Stimulated activated CD4-positive, alpha-beta T cell treated with anti-CD3 and anti-CD28 coated beads, Interleukin-12 subunit alpha, Interleukin-12 subunit beta, amount 100 ng/mL, for 48 hours (primary cell): ENCODE measurements around the gene TEX10.
"Not testable (repeated sequence)": the region's sequence is repeated elsewhere in the genome, so short reads cannot be mapped to it uniquely, and the experiment has no call there.

ENCODE experiments used
- DNase-seq, 3 donors: peaks; one replicate each; pipeline ENCODE4 v3.0.0-alpha.2; 2020; ENCODE audit warnings: low read depth in 2 of 3, low spot score in 1 of 3

Gene TEX10

GRCh38 chr9:100350188-100350587 is 2.6 kb downstream of the TEX10 start:
- DNase-seq, result no peak

GRCh38 chr9:100346836-100347235 is 5.9 kb downstream of the TEX10 start:
- no peak for DNase-seq

- no peak for DNase-seq
Measured at GRCh38 chr9:100341889-100342288, 10.9 kb downstream of the TEX10 start.

GRCh38 chr9:100340224-100340623 is 12.5 kb downstream of the TEX10 start:
- no peak for DNase-seq

GRCh38 chr9:100338736-100339135 is 14.0 kb downstream of the TEX10 start:
- not testable (repeated sequence) for DNase-seq

- no peak for DNase-seq
Measured at GRCh38 chr9:100324594-100325200, 28.0 kb downstream of the TEX10 start.

- peak in 1 of 3 donors; percentile 7 for DNase-seq
Measured at GRCh38 chr9:100322954-100323536, 29.7 kb downstream of the TEX10 start.

- no peak for DNase-seq
Measured at GRCh38 chr9:100317706-100318105, 35.0 kb downstream of the TEX10 start.

GRCh38 chr9:100315561-100315960 is 37.2 kb downstream of the TEX10 start:
- DNase-seq, result no peak

GRCh38 chr9:100309992-100310391 is 42.8 kb downstream of the TEX10 start:
- DNase-seq, result no peak

GRCh38 chr9:100308965-100309564 is 43.7 kb downstream of the TEX10 start:
- DNase-seq, result no peak

GRCh38 chr9:100307080-100307479 is 45.7 kb downstream of the TEX10 start:
- no peak for DNase-seq

GRCh38 chr9:100306283-100306682 is 46.5 kb downstream of the TEX10 start:
- no peak for DNase-seq

GRCh38 chr9:100303747-100304146 is 49.0 kb downstream of the TEX10 start:
- DNase-seq, result no peak

- no peak for DNase-seq
Measured at GRCh38 chr9:100298378-100298777, 54.4 kb downstream of the TEX10 start.

GRCh38 chr9:100296407-100296806 is 56.3 kb downstream of the TEX10 start:
- DNase-seq, result no peak

GRCh38 chr9:100295240-100295639 is 57.5 kb downstream of the TEX10 start:
- no peak for DNase-seq

- DNase-seq, result no peak
Measured at GRCh38 chr9:100294806-100295205, 57.9 kb downstream of the TEX10 start.

- no peak for DNase-seq
Measured at GRCh38 chr9:100294341-100294740, 58.4 kb downstream of the TEX10 start.

GRCh38 chr9:100292414-100292813 is 60.3 kb downstream of the TEX10 start:
- no peak for DNase-seq

GRCh38 chr9:100290714-100291113 is 62.0 kb downstream of the TEX10 start:
- DNase-seq, result no peak

- DNase-seq, result no peak
Measured at GRCh38 chr9:100287186-100287585, 65.6 kb downstream of the TEX10 start.

- no peak for DNase-seq
Measured at GRCh38 chr9:100286257-100286656, 66.5 kb downstream of the TEX10 start.
